GM19468 (cell line): ENCODE results near the gene ADAMTS6.

Experiments used
- ATAC-seq: cut with Tn5 transposase; IDR thresholded peaks from one replicate; pipeline ENCODE4 v1.9.1; 2021; ENCODE audit warnings: mild to moderate bottlenecking, moderate library complexity, moderate number of reproducible peaks; ENCODE audit not compliant: unreplicated experiment; ENCODE audit errors: extremely low read depth

The ADAMTS6 gene

GRCh38 chr5:65157906-65158603 is 323.7 kb downstream of the ADAMTS6 start:
- no peak for ATAC-seq

GRCh38 chr5:65156933-65157332 is 324.8 kb downstream of the ADAMTS6 start:
- ATAC-seq: no peak

- ATAC-seq: no peak
Observed at GRCh38 chr5:65152131-65152530, 329.6 kb downstream of the ADAMTS6 start.

- ATAC-seq: no peak
Observed at GRCh38 chr5:65151614-65152013, 330.1 kb downstream of the ADAMTS6 start.

- no peak for ATAC-seq
Observed at GRCh38 chr5:65150599-65151304, 331.0 kb downstream of the ADAMTS6 start.

- ATAC-seq: no peak
Observed at GRCh38 chr5:65149827-65150226, 331.9 kb downstream of the ADAMTS6 start.

GRCh38 chr5:65144136-65144871 is 337.4 kb downstream of the ADAMTS6 start:
- no peak for ATAC-seq

GRCh38 chr5:65142511-65143011 is 339.2 kb downstream of the ADAMTS6 start:
- ATAC-seq: no peak

- ATAC-seq: no peak
Observed at GRCh38 chr5:65142016-65142415, 339.7 kb downstream of the ADAMTS6 start.

GRCh38 chr5:65141493-65141892 is 340.2 kb downstream of the ADAMTS6 start:
- no peak for ATAC-seq

- ATAC-seq: no peak
Observed at GRCh38 chr5:65137631-65138030, 344.1 kb downstream of the ADAMTS6 start.

GRCh38 chr5:65133477-65134110 is 348.1 kb downstream of the ADAMTS6 start:
- no peak for ATAC-seq

GRCh38 chr5:65132386-65132785 is 349.3 kb downstream of the ADAMTS6 start:
- no peak for ATAC-seq

- no peak for ATAC-seq
Observed at GRCh38 chr5:65128226-65128625, 353.5 kb downstream of the ADAMTS6 start.

GRCh38 chr5:65127161-65127901 is 354.4 kb downstream of the ADAMTS6 start:
- ATAC-seq: no peak

- ATAC-seq: no peak
Observed at GRCh38 chr5:65126542-65127069, 355.1 kb downstream of the ADAMTS6 start.

GRCh38 chr5:65125591-65126541 is 355.9 kb downstream of the ADAMTS6 start:
- ATAC-seq: no peak

- no peak for ATAC-seq
Observed at GRCh38 chr5:65121880-65122436, 359.8 kb downstream of the ADAMTS6 start.
